Endometrial microvascular endothelial cells (primary cell): ENCODE results near the gene HMGN2. TPM values are rescaled to one million over a fixed set of nuclear protein-coding genes. Genes with fewer than 3 reads are reported as not detected.

ENCODE experiments used
- in situ Hi-C: cut with HindIII; loops from 2 replicates; pipeline ENCODE4 v1.10.0; 2017; ENCODE audit warnings: low sequenced_read_pairs, low pct_unique_long_range_greater_than_20kb; ENCODE audit errors: inconsistent ontology term
- total RNA-seq: library from RNA; depleted of rRNA; stranded (reverse); fragments of >200 nt; gene quantifications from one replicate; pipeline ENCODE4 v1.2.3, GENCODE V29; 2015; ENCODE audit errors: inconsistent ontology term

The HMGN2 gene
- 460 TPM for total RNA-seq

DNA sequence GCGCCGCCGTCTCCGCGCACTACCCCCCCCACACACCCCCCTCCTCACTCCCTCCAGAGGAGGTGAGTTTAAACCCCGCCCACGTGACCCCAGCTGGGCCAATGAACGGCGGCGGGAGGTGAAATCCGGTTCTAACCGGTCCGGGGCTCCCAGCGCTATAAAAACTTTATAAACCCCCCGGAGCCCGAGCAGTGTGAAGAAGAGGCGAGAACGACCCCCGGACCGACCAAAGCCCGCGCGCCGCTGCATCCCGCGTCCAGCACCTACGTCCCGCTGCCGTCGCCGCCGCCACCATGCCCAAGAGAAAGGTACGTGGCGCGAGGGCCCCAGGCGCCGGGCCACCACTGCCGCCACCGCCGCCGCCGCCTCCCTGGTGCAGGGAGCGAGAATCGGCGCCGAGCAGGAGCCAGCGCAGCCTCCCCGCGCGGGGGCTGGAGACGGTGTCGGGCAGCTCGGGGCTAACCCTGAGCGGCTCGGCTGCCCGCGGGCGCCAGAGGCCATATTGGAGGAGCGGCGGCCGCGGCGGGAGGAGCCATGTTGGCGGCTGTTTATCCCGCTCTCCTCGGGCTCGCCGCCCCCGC, at the start of gene HMGN2:
Gene HMGN2 (plus strand): TSS at position 121 of the 581 bp plus-strand sequence. CDS start 173 bp downstream, at position 294.
- in situ Hi-C loops, result no loop called here

GRCh38 chr1:26429721-26430120, 42.5 kb upstream of the HMGN2 start:
- in situ Hi-C loops, result no loop called here

GRCh38 chr1:26431979-26432695, 40.1 kb upstream of the HMGN2 start, which contains the start of gene DHDDS:
Gene DHDDS (plus strand): TSS chr1:26432321. CDS start chr1:26432946, 625 bp downstream.
- in situ Hi-C loops, result no loop called here

DNA sequence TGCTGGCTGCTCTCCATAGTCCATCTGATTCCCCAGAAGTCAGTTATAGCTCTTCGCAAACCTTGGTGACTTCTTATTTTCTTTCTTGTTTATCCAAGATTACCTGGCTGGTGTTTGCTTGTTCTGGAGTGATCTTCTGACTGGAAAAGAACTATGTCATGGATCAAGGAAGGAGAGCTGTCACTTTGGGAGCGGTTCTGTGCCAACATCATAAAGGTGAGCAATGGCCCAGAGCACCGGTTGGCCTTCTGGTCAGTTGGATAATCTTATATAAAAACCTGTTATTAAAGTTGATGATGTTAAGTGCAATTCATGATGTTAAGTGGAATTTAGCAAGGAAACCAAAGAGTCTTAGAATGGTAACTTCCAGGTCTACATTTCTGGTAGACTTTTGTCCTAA, 39.4 kb upstream of the HMGN2 start:
- in situ Hi-C loops, result no loop called here

- in situ Hi-C loops, result no loop called here
Measured at GRCh38 chr1:26434161-26434752, 38.0 kb upstream of the HMGN2 start.

- in situ Hi-C loops, result no loop called here
Measured at GRCh38 chr1:26438041-26438440, 34.2 kb upstream of the HMGN2 start.

GRCh38 chr1:26440259-26440658, 32.0 kb upstream of the HMGN2 start:
- in situ Hi-C loops, result no loop called here

GRCh38 chr1:26449868-26450267, 22.4 kb upstream of the HMGN2 start:
- in situ Hi-C loops, result no loop called here

- in situ Hi-C loops, result no loop called here
Measured at GRCh38 chr1:26450908-26451307, 21.3 kb upstream of the HMGN2 start.

DNA sequence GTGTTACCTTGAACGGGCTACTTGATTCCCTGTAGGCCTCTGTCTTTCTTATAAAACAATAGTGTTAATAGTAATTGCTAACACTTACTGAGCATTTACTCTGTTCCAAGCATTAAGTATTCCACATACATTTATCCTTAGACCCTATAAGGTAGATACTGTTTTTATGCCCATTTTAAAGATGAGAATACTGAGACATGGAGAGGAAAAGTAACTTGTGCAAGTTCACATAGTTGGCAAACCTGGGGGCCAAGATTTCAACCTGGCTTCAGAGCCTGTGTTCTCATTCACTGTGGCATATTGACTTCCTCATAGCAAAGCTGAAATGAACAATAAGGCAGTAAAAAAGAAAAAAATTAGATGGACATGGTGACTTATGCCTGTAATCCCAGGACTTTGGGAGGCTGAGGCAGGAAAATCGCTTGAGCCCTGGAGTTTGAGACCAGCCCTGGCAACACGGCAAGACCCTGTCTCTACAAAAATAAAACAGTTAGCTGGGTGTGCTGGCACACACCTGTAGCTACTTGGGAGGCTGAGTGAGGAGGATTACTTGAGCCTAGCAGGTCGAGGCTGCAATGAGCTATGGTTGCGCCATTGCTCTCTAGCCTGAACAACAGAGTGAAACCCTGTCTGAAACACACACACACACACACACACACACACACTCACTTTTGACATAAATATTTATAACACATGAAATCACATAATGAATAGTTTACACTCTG, 19.6 kb upstream of the HMGN2 start:
- in situ Hi-C loops, result no loop called here

DNA sequence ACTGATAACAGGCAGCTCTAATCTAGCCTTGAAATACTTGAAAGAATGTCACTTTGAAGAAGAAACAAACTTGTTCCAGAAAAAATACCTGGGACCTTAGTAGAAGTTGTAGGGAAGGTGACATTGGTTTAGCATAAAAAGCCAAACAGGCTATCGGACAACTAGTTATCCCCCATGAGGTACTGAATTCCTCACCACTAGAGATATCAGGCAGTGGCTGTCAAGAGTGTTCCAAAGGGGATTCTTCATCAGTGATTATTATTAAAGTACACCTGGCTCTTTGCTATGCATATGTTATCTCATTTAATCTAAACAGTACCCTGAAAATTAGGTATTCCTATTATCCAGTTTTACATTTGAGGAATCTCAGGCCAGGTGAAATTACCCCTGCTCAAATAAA, 13.1 kb upstream of the HMGN2 start:
- in situ Hi-C loops, result no loop called here

GRCh38 chr1:26459573-26460031, 12.6 kb upstream of the HMGN2 start:
- in situ Hi-C loops, result no loop called here

DNA sequence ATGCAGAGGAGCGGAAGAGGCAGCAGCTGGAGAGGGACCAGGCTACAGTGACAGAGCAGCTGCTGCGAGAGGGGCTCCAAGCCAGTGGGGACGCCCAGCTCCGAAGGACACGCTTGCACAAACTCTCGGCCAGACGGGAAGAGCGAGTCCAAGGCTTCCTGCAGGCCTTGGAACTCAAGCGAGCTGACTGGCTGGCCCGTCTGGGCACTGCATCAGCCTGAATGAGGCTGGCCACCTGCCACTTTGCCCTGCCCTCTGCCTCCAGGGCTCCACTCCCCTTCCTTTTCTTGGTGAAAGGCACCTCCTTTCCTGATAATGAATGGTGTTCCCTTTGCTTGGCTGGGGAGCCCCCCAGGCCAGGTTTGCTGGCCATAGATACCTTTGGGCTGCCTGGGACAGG, 3.3 kb upstream of the HMGN2 start:
- in situ Hi-C loops, result no loop called here

DNA sequence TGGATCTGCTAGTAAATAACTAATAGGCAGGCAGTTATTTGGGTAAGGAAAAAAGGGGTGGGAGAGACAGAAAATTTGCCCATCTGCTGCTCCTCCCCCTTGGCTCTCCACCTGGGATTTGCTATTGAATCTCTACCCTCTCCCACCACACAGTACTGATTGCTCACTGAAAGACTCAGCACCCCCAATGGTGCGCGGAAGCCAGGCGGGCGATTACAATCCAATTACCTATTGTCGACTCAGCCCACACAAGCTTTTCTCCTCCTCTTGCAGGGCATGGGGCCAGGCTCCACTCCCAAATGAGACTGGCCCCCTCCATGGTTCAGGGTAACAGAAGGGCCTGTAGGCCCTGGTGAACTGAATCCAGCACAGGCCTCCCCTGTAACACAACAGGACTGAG, 2.7 kb upstream of the HMGN2 start:
- in situ Hi-C loops, result no loop called here

DNA sequence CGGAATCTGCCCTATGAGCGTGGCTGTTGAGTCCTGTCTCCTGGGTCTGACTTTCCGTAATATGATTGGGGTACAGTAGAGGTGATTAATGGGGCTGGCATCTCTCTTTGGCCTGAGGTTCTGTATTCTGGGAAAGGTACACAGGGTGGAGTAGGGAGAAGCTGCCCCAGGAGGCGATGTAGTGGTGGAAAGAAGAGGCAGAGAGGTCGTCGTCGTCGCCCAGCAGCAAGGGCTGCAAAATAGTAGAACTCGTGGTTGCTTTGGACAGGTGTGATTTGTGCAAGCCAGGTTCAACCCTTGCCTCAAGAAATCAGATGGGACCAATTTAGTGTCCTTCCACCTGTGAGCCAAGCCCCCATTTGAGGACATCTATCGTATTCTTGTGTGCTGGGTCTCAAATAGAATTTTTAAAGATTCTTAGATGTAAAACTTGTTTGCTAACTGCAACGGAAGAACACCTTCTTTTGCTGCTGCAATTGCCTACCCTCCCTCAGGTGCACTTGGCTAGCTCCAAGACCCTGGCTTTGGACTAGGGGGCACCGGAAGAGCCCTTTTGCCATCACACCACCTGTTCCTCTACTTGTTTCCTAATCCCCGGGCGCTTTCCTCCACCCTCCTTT, 1.3 kb upstream of the HMGN2 start:
- in situ Hi-C loops, result no loop called here

DNA sequence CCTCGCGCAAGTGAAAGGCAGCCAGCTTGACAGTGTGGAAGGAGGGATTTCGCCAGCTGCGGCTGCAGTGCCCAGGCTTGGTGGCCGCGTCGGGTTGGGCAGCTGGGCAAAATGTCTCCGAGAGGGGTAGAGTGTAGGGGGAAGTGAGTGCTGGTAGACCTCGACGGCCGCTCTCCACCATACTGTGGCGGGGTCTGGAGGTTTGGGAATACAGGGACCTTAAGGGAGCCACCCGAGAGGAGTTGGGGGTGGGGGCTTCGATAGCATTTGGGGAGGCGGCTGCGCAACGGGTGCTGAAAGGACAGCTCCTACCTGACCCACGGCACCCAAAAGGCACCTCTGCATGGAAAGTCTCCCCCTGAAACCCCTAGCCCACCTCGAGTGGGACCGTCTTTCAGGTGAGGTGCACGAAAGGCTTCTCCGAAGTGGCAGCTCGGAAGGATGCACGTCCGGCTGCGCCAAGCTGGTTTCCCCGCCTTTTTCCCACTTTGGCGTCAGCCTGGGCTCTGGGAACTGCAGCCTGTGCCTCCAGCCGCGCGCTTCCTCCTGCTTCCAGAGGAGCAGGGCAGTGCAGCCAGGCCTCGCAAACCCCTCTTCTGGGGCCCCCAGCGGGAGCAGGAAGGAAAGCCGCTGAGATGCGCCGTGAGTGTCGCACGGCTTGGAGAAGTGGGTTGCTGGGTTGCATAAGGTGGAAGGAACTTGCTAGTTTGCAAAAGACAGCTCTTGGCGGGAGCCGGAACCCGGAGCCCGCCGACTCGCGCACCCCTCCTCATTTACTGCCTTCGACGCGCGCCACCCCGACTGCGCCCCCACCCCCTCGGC, 531 bp upstream of the HMGN2 start:
- in situ Hi-C loops, result no loop called here

GRCh38 chr1:26472901-26473845, 933 bp downstream of the HMGN2 start:
- in situ Hi-C loops, result no loop called here
